Astrocyte (in vitro differentiated cells and primary cell): ENCODE measurements around the gene MRPL1. TPM values are rescaled to one million over a fixed set of nuclear protein-coding genes. Genes with fewer than 3 reads are reported as not detected.
A peak's percentile ranks its signal among the peaks of the same experiment; 100 is the strongest.
"Not testable (repeated sequence)": the region's sequence is repeated elsewhere in the genome, so short reads cannot be mapped to it uniquely, and the experiment has no call there.

Experiments
- DNase-seq: peaks from one replicate; pipeline ENCODE4 v3.0.0-alpha.2; 2010; ENCODE audit warnings: low read depth
- FAIRE-seq: peaks from 2 replicates; lab custom pipeline; 2011; peaks lifted over from hg19 to GRCh38; lab: Jason Lieb, UNC
- H2AFZ ChIP-seq: 2 replicates; pipeline ENCODE4 v1.6.0; 2012; ENCODE audit warnings: low read depth, low read length, inconsistent platforms
- H3K27ac ChIP-seq: 2 replicates; pipeline ENCODE4 v1.5.1; 2011; ENCODE audit warnings: low read depth, low read length, inconsistent platforms
- H3K27me3 ChIP-seq: 2 replicates; pipeline ENCODE4 v1.6.0; 2011; ENCODE audit warnings: low read length, inconsistent platforms; ENCODE audit not compliant: insufficient read depth
- H3K36me3 ChIP-seq: 2 replicates; pipeline ENCODE4 v1.5.1; 2011; ENCODE audit warnings: low read length, inconsistent platforms; ENCODE audit not compliant: insufficient read depth
- H3K4me1 ChIP-seq: 2 replicates; pipeline ENCODE4 v1.5.1; 2011; ENCODE audit warnings: low read length, inconsistent platforms; ENCODE audit not compliant: insufficient read depth
- H3K4me2 ChIP-seq: 2 replicates; pipeline ENCODE4 v1.6.0; 2012; ENCODE audit warnings: low read length, inconsistent platforms
- H3K4me3 ChIP-seq: 2 replicates; pipeline ENCODE4 v1.5.1; 2011; ENCODE audit warnings: low read depth, mild to moderate bottlenecking, low read length, inconsistent platforms; ENCODE audit not compliant: insufficient read depth
- H3K79me2 ChIP-seq: 2 replicates; pipeline ENCODE4 v1.6.0; 2012; ENCODE audit warnings: mild to moderate bottlenecking, low read length, inconsistent platforms; ENCODE audit not compliant: insufficient read depth
- H3K9ac ChIP-seq: 2 replicates; pipeline ENCODE4 v1.6.0; 2012; ENCODE audit warnings: mild to moderate bottlenecking, low read length, inconsistent platforms
- H3K9me3 ChIP-seq: 2 replicates; pipeline ENCODE4 v1.5.1; 2012; ENCODE audit warnings: low read depth, mild to moderate bottlenecking, low read length, inconsistent platforms; ENCODE audit not compliant: insufficient read depth
- H4K20me1 ChIP-seq: 2 replicates; pipeline ENCODE4 v1.6.0; 2012; ENCODE audit warnings: low read length, inconsistent platforms; ENCODE audit not compliant: insufficient read depth
- H3K27ac Mint-ChIP-seq: one replicate; pipeline ENCODE4 v1.8.0; 2021; ENCODE audit warnings: mild to moderate bottlenecking, mixed read lengths; ENCODE audit not compliant: unreplicated experiment
- H3K27me3 Mint-ChIP-seq: one replicate; pipeline ENCODE4 v1.8.0; 2021; ENCODE audit warnings: low read depth, mixed read lengths; ENCODE audit not compliant: unreplicated experiment
- H3K36me3 Mint-ChIP-seq: one replicate; pipeline ENCODE4 v1.8.0; 2021; ENCODE audit warnings: low read depth, mixed read lengths; ENCODE audit not compliant: unreplicated experiment
- H3K4me1 Mint-ChIP-seq: one replicate; pipeline ENCODE4 v1.8.0; 2021; ENCODE audit warnings: low read depth, mixed read lengths; ENCODE audit not compliant: unreplicated experiment
- H3K4me3 Mint-ChIP-seq: one replicate; pipeline ENCODE4 v1.8.0; 2021; ENCODE audit warnings: mild to moderate bottlenecking, moderate library complexity, mixed read lengths; ENCODE audit not compliant: unreplicated experiment
- H3K9me3 Mint-ChIP-seq: one replicate; pipeline ENCODE4 v1.8.0; 2021; ENCODE audit warnings: mild to moderate bottlenecking, mixed read lengths; ENCODE audit not compliant: unreplicated experiment
- CTCF ChIP-seq: IDR thresholded peaks from 2 replicates; pipeline ENCODE4 v1.5.1; 2011; ENCODE audit warnings: low read depth, mild to moderate bottlenecking, inconsistent platforms, low read length, moderate library complexity; ENCODE audit not compliant: insufficient read depth
- EZH2 ChIP-seq: IDR thresholded peaks from 2 replicates; pipeline ENCODE4 v1.6.1; 2012; ENCODE audit warnings: mild to moderate bottlenecking, low read length, inconsistent platforms; ENCODE audit not compliant: insufficient read depth
- total RNA-seq: library from RNA; stranded (reverse); gene quantifications from 2 replicates; pipeline ENCODE4 v1.2.1, GENCODE V29; 2021

The MRPL1 gene
- total RNA-seq, 1 donor from 2014 or later, result 33.2 TPM

GRCh38 chr4:77859256-77859655 is 3.4 kb upstream of the MRPL1 start:
- H3K4me1 Mint-ChIP-seq, result peaks cover 5% of the 10 kb centered on the region
- H3K27ac Mint-ChIP-seq, result no peak overlapping the region
- H3K27me3 ChIP-seq, result no peaks in the 10 kb centered on the region
- no peak overlapping the region for H3K27ac ChIP-seq
- no peaks in the 10 kb centered on the region for H3K9me3 ChIP-seq
- no peak overlapping the region for H3K4me2 ChIP-seq
- H4K20me1 ChIP-seq, result no peaks in the 10 kb centered on the region
- peaks cover 16% of the 10 kb centered on the region for H3K79me2 ChIP-seq
- no peaks in the 10 kb centered on the region for H3K36me3 ChIP-seq
- no peaks in the 10 kb centered on the region for H3K27me3 Mint-ChIP-seq
- H2AFZ ChIP-seq, result no peak overlapping the region
- H3K9ac ChIP-seq, result no peak overlapping the region
- H3K4me1 ChIP-seq, result peaks cover 4% of the 10 kb centered on the region
- no peak for TF ChIP-seq CTCF
- TF ChIP-seq EZH2, result no peak
- FAIRE-seq, result no peak
- peaks cover 1% of the 10 kb centered on the region for H3K9me3 Mint-ChIP-seq
- no peak for DNase-seq
- no peak overlapping the region for H3K4me3 ChIP-seq
- no peak overlapping the region for H3K4me3 Mint-ChIP-seq
- H3K36me3 Mint-ChIP-seq, result no peaks in the 10 kb centered on the region

GRCh38 chr4:77861495-77861894 is 1.1 kb upstream of the MRPL1 start:
- peak overlapping the region; percentile 100 for H3K27ac Mint-ChIP-seq
- TF ChIP-seq EZH2 (no peak), CTCF (no peak)
- Histone ChIP-seq H2AFZ (peak overlapping the region; percentile 91), H4K20me1 (no peaks in the 10 kb centered on the region), H3K79me2 (peaks cover 38% of the 10 kb centered on the region), H3K4me2 (peak overlapping the region; percentile 91), H3K27ac (peak overlapping the region; percentile 95), H3K4me1 (peaks cover 4% of the 10 kb centered on the region), H3K36me3 (peaks cover 2% of the 10 kb centered on the region), H3K4me3 (peak overlapping the region; percentile 94), H3K9me3 (no peaks in the 10 kb centered on the region), H3K9ac (peak overlapping the region; percentile 94), H3K27me3 (no peaks in the 10 kb centered on the region)
- H3K36me3 Mint-ChIP-seq, result peaks cover 4% of the 10 kb centered on the region
- no peaks in the 10 kb centered on the region for H3K27me3 Mint-ChIP-seq
- FAIRE-seq (no peak), DNase-seq (peak; percentile 37)
- H3K4me1 Mint-ChIP-seq, result peaks cover 7% of the 10 kb centered on the region
- peak overlapping the region; percentile 97 for H3K4me3 Mint-ChIP-seq
- no peaks in the 10 kb centered on the region for H3K9me3 Mint-ChIP-seq

GRCh38 chr4:77863341-77863740 is 711 bp downstream of the MRPL1 start:
- FAIRE-seq, H3K4me1 Mint-ChIP-seq, H3K9me3 Mint-ChIP-seq, H3K36me3 Mint-ChIP-seq, H3K9me3 ChIP-seq, DNase-seq, H4K20me1 ChIP-seq, H3K27me3 Mint-ChIP-seq, H3K4me1 ChIP-seq, H3K36me3 ChIP-seq, H3K27me3 ChIP-seq: not testable (repeated sequence)
- peaks cover 52% of the 10 kb centered on the region for H3K79me2 ChIP-seq
- H3K9ac ChIP-seq, result peak overlapping the region; percentile 94
- Mint-ChIP-seq H3K27ac (peak overlapping the region; percentile 100), H3K4me3 (peak overlapping the region; percentile 97)
- H2AFZ ChIP-seq, result peak overlapping the region; percentile 91
- H3K4me2 ChIP-seq, result peak overlapping the region; percentile 91
- H3K4me3 ChIP-seq, result peak overlapping the region; percentile 94
- H3K27ac ChIP-seq, result peak overlapping the region; percentile 95
